ENCODE results near the gene TFPI. TPM values are rescaled to one million over a fixed set of nuclear protein-coding genes. Genes with fewer than 3 reads are reported as not detected.

The TFPI gene
- total RNA-seq, 1 donor from 2014 or later = 0.59 TPM

DNA sequence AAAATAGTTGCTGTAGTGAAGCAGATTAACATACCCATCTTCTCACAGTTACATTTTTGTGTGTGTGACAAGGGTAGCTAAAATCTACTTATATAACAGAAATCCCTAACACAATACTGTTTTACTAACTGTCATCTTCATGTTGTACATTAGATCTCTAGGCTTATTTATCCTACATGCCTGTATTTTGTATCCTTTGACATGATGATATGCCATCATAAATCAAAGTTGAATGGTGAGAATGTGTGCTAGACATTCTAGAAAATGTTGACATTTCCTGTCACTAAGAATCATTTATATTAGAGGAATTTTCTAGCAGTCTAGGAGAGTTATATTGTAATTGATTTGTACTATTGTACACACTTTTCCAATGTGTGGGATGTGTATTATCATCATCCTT lies 84.7 kb downstream of the TFPI start:
- DNase-seq = no peak
- TF ChIP-seq, protein P1, sequence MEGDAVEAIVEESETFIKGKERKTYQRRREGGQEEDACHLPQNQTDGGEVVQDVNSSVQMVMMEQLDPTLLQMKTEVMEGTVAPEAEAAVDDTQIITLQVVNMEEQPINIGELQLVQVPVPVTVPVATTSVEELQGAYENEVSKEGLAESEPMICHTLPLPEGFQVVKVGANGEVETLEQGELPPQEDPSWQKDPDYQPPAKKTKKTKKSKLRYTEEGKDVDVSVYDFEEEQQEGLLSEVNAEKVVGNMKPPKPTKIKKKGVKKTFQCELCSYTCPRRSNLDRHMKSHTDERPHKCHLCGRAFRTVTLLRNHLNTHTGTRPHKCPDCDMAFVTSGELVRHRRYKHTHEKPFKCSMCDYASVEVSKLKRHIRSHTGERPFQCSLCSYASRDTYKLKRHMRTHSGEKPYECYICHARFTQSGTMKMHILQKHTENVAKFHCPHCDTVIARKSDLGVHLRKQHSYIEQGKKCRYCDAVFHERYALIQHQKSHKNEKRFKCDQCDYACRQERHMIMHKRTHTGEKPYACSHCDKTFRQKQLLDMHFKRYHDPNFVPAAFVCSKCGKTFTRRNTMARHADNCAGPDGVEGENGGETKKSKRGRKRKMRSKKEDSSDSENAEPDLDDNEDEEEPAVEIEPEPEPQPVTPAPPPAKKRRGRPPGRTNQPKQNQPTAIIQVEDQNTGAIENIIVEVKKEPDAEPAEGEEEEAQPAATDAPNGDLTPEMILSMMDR (IDR thresholded peaks at IDR 0.05; ENCODE audit: partially characterized antibody, unreplicated experiment) = no peak
- Mint-ChIP-seq H3K4me1 (ENCODE audit: low read depth, unreplicated experiment) (peaks cover 3% of the 10 kb centered on the region), H3K9me3 (ENCODE audit: unreplicated experiment) (no peaks in the 10 kb centered on the region), H3K27me3 (ENCODE audit: unreplicated experiment) (no peaks in the 10 kb centered on the region), H3K4me3 (ENCODE audit: unreplicated experiment) (no peak overlapping the region), H3K36me3 (ENCODE audit: unreplicated experiment) (no peaks in the 10 kb centered on the region), H3K27ac (ENCODE audit: unreplicated experiment) (no peak overlapping the region)

DNA sequence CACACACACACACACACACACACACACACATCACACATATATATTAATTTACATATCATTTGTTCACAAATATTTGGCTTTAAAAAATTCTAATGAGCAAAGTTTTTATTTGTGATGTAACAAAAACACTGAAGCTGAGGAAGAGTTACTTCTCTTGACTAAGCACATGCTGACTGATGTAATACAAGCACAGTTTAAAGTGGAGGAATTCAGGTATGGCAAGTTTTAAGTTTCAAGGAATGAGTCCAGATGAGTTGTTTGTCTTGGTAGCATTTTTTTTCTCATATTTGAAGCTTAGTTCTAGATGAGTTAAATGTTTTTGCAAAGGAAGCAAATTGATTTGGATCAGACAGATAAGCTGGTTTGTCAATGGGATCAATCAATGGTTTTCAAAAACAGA lies 86.0 kb downstream of the TFPI start:
- H3K27ac Mint-ChIP-seq (ENCODE audit: unreplicated experiment) = no peak overlapping the region
- H3K4me3 Mint-ChIP-seq (ENCODE audit: unreplicated experiment) = no peak overlapping the region
- TF ChIP-seq, protein P1 (IDR thresholded peaks at IDR 0.05; ENCODE audit: partially characterized antibody, unreplicated experiment) = no peak
- H3K27me3 Mint-ChIP-seq (ENCODE audit: unreplicated experiment) = no peaks in the 10 kb centered on the region
- DNase-seq = no peak
- no peaks in the 10 kb centered on the region for H3K9me3 Mint-ChIP-seq (ENCODE audit: unreplicated experiment)
- H3K4me1 Mint-ChIP-seq (ENCODE audit: low read depth, unreplicated experiment) = peaks cover 3% of the 10 kb centered on the region
- no peaks in the 10 kb centered on the region for H3K36me3 Mint-ChIP-seq (ENCODE audit: unreplicated experiment)

DNA sequence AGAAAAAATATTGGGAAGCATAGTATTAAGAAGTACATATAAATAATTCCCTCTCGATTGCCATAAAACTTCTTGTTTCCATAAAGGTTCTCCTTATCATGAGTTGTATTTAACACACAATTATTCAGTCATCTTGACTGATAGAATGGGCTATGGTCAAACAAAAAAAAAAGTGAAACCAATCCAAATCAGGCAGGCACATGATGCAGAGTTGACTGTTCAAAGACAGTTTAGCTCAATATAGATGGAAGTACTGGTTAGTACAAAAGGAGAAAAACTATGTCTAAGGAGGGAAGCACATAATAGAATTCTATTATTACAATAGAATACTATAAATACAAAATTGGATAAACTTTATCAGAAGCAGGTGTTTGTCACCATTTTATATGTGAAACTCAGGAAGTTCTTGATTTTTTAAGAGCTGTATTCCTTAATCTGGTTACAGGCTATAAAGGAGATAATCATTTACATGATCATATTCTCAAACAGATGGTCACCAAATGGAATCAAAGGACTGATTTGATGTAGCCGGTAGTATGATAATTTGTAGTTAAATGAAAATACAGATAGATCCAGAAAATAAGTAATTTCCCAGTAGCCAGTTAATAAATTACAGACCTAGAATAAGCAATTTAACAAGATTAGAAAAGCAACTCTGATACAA lies 88.0 kb downstream of the TFPI start:
- Mint-ChIP-seq H3K27ac (ENCODE audit: unreplicated experiment) (no peak overlapping the region), H3K36me3 (ENCODE audit: unreplicated experiment) (no peaks in the 10 kb centered on the region)
- TF ChIP-seq, protein P1 (IDR thresholded peaks at IDR 0.05; ENCODE audit: partially characterized antibody, unreplicated experiment) = no peak

GRCh38 chr2:187462839-187463238 lies 91.4 kb downstream of the TFPI start:
- no peak for DNase-seq
- H3K27ac Mint-ChIP-seq (ENCODE audit: unreplicated experiment) = no peak overlapping the region
- H3K9me3 Mint-ChIP-seq (ENCODE audit: unreplicated experiment) = peaks cover 3% of the 10 kb centered on the region

More for the DNA sequence above, 88.0 kb downstream of the TFPI start:
- Mint-ChIP-seq H3K27me3 (ENCODE audit: unreplicated experiment) (peaks cover 3% of the 10 kb centered on the region), H3K9me3 (ENCODE audit: unreplicated experiment) (peaks cover 1% of the 10 kb centered on the region), H3K4me3 (ENCODE audit: unreplicated experiment) (no peak overlapping the region), H3K4me1 (ENCODE audit: low read depth, unreplicated experiment) (peaks cover 5% of the 10 kb centered on the region)
- no peak for DNase-seq

More at GRCh38 chr2:187462839-187463238, 91.4 kb downstream of the TFPI start:
- no peaks in the 10 kb centered on the region for H3K36me3 Mint-ChIP-seq (ENCODE audit: unreplicated experiment)
- peaks cover 2% of the 10 kb centered on the region for H3K4me1 Mint-ChIP-seq (ENCODE audit: low read depth, unreplicated experiment)
- H3K27me3 Mint-ChIP-seq (ENCODE audit: unreplicated experiment) = peaks cover 4% of the 10 kb centered on the region
- TF ChIP-seq, protein P1 (IDR thresholded peaks at IDR 0.05; ENCODE audit: partially characterized antibody, unreplicated experiment) = no peak
- H3K4me3 Mint-ChIP-seq (ENCODE audit: unreplicated experiment) = no peak overlapping the region
